Nephron (organoid): ENCODE data around the gene RXRA.
A peak's percentile ranks its signal among the peaks of the same experiment; 100 is the strongest.

Source experiments
- H3K27ac Mint-ChIP-seq, 3 experiments: 2 replicates each; pipeline ENCODE4 v1.8.0; 2020; ENCODE audit warnings: mixed read lengths in 3 of 3, mild to moderate bottlenecking in 2 of 3, moderate library complexity in 1 of 3
- H3K27me3 Mint-ChIP-seq: 2 replicates; pipeline ENCODE4 v1.8.0; 2021; ENCODE audit warnings: low read depth, mild to moderate bottlenecking, moderate library complexity, mixed read lengths
- H3K36me3 Mint-ChIP-seq: 2 replicates; pipeline ENCODE4 v1.8.0; 2020; ENCODE audit warnings: low read depth, mixed read lengths
- H3K4me1 Mint-ChIP-seq: 2 replicates; pipeline ENCODE4 v1.8.0; 2020; ENCODE audit warnings: mixed read lengths
- H3K4me3 Mint-ChIP-seq, 3 experiments: 2 replicates each; pipeline ENCODE4 v1.8.0; 2020; ENCODE audit warnings: mild to moderate bottlenecking in 3 of 3, mixed read lengths in 3 of 3, moderate library complexity in 2 of 3
- H3K9me3 Mint-ChIP-seq: 2 replicates; pipeline ENCODE4 v1.8.0; 2020; ENCODE audit warnings: mixed read lengths
- CTCF ChIP-seq, 3 experiments: fragments of 200-600 bp; sonication (generic); IDR thresholded peaks; one replicate each; pipeline ENCODE4 v1.5.0; 2021; ENCODE audit warnings: antibody characterized with exemption in 3 of 3; ENCODE audit not compliant: unreplicated experiment in 3 of 3

RXRA gene

GRCh38 chr9:134373953-134374300, 47.7 kb downstream of the RXRA start:
- no peak for TF ChIP-seq CTCF (IDR thresholded peaks at IDR 0.05; ENCODE audit: unreplicated experiment in 3 of 3)
- Mint-ChIP-seq H3K36me3 (no peaks in the 10 kb centered on the region), H3K27ac (no peak overlapping the region), H3K27me3 (no peaks in the 10 kb centered on the region), H3K4me1 (peaks cover 44% of the 10 kb centered on the region), H3K4me3 (no peak overlapping the region), H3K9me3 (no peaks in the 10 kb centered on the region)

GRCh38 chr9:134374301-134375010, 48.2 kb downstream of the RXRA start:
- no peaks in the 10 kb centered on the region for H3K27me3 Mint-ChIP-seq
- H3K4me1 Mint-ChIP-seq, result peaks cover 45% of the 10 kb centered on the region
- TF ChIP-seq CTCF (IDR thresholded peaks at IDR 0.05; ENCODE audit: unreplicated experiment in 3 of 3), result no peak

GRCh38 chr9:134375011-134375390, 48.7 kb downstream of the RXRA start:
- Mint-ChIP-seq H3K36me3 (no peaks in the 10 kb centered on the region), H3K9me3 (no peaks in the 10 kb centered on the region), H3K4me1 (peaks cover 40% of the 10 kb centered on the region), H3K4me3 (peak overlapping the region; percentile 17 to 32 (median 21)), H3K27ac (peak overlapping the region; percentile 66 to 92 (median 72)), H3K27me3 (no peaks in the 10 kb centered on the region)
- no peak for TF ChIP-seq CTCF (IDR thresholded peaks at IDR 0.05; ENCODE audit: unreplicated experiment in 3 of 3)

More at GRCh38 chr9:134374301-134375010, 48.2 kb downstream of the RXRA start:
- Mint-ChIP-seq H3K4me3 (peak overlapping the region in 2 of 3 experiments; percentile 17 to 32), H3K36me3 (no peaks in the 10 kb centered on the region), H3K9me3 (no peaks in the 10 kb centered on the region), H3K27ac (peak overlapping the region in 2 of 3 experiments; percentile 66 to 72)

- no peaks in the 10 kb centered on the region for H3K27me3 Mint-ChIP-seq
- H3K9me3 Mint-ChIP-seq, result no peaks in the 10 kb centered on the region
- H3K36me3 Mint-ChIP-seq, result no peaks in the 10 kb centered on the region
- no peak for TF ChIP-seq CTCF (IDR thresholded peaks at IDR 0.05; ENCODE audit: unreplicated experiment in 3 of 3)
- peak overlapping the region; percentile 23 to 48 (median 32) for H3K4me3 Mint-ChIP-seq
- H3K27ac Mint-ChIP-seq, result peak overlapping the region; percentile 72 to 92 (median 78)
- H3K4me1 Mint-ChIP-seq, result peaks cover 34% of the 10 kb centered on the region
Observed at GRCh38 chr9:134375430-134376385, 49.5 kb downstream of the RXRA start.

- Mint-ChIP-seq H3K4me3 (peak overlapping the region; percentile 23 to 53 (median 48)), H3K4me1 (peaks cover 40% of the 10 kb centered on the region), H3K27me3 (no peaks in the 10 kb centered on the region), H3K27ac (peak overlapping the region; percentile 72 to 78 (median 74)), H3K9me3 (no peaks in the 10 kb centered on the region), H3K36me3 (no peaks in the 10 kb centered on the region)
- no peak for TF ChIP-seq CTCF (IDR thresholded peaks at IDR 0.05; ENCODE audit: unreplicated experiment in 3 of 3)
Observed at GRCh38 chr9:134376386-134377142, 50.3 kb downstream of the RXRA start.
